ENCODE data around the gene ADK.

Gene ADK

GRCh38 chr10:74674927-74675326 is 523.9 kb downstream of the ADK start:
- DNase-seq (ENCODE audit: low spot score), result no peak

DNA sequence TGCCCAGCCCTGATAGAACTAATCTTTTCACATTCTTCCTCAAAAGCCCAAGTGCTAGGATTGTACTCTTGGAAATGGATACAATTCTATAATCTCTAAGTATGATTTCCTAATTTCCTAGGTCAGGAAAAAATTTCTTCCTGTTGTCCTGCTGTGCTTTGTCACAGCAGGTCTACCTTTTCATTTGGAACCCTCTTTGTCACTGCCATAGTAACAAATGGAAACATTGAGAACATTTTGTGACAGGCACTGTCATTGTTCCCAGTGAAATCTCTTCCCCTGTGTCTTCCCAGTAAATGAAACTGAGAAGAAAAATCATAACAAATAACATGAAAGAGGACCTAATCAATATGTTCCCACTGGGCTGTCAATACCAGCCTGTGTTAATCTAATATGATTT is 524.5 kb downstream of the ADK start:
- no peak for DNase-seq (ENCODE audit: low spot score)

DNA sequence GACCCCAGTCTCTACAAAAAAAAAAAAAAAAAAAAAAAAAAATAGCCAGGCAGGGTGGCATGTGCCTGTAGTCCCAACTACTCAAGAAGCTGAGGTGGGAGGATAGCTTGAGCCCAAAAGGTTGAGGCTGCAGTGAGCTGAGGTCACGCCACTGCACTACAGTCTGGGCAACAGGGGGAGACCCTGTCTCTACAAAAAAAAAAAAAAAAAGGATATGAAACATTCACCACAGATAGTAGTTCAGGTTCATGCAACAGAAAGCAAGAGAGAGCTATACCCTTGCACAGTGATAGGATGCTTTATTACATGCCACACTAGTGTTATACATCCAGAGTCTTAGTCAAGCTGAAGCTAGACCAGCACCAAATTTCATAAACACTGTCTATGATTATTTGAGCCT is 526.9 kb downstream of the ADK start:
- DNase-seq (ENCODE audit: low spot score), result no peak

- DNase-seq (ENCODE audit: low spot score), result no peak
Observed at GRCh38 chr10:74681917-74682627, 531.1 kb downstream of the ADK start.

DNA sequence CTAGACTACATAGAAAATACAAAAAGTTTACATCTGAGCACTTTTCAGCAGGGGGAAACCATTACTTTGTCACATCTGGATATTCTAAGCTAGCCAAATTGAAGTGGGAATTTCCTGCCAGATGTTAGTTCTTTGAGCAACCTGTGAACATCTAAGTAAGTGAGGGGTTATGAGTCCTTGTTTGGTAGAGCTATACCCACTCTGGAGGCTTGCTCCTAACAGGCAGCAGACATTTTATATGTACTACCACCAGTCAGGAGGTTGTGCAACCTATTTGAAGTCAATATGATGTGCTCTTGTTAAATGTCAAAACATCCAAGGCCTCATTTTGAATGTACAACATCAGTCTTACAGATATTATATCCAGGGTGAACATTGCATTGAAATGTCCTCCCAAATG is 532.0 kb downstream of the ADK start:
- no peak for DNase-seq (ENCODE audit: low spot score)

DNA sequence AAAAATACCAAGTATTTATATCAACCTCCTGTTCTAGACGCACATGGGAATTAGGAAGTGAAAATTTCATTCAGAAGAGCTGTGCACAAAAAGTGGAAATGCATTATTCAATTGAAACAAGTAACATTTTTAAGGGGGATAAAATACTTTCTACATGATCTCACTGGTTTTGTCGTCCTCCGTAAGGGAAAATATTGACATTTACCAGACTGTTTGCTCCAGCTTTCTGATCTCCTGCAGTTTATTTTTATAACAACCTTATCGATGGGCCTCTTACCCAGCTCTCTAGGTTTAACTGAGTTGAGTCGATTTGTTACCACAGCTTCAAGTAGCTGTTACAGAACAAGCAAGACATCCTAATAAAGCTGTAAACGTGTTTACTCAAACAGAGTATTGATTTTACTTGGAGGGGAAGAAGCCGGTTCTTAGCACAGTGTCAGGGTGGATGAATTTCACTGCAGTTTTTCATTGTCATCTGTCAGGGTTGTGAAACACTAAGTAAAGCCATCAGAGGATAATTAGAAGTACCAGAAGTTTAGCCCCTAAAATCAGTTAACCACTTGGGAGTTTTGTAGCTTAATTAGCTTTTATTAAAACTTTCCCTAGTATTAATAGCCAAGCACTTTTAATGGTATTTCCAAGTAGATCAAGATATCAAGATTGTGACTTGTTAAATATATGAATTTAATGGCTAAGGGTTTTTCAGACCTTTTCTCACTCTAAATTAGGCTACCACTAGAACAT is 532.8 kb downstream of the ADK start:
- DNase-seq (ENCODE audit: low spot score), result no peak

DNA sequence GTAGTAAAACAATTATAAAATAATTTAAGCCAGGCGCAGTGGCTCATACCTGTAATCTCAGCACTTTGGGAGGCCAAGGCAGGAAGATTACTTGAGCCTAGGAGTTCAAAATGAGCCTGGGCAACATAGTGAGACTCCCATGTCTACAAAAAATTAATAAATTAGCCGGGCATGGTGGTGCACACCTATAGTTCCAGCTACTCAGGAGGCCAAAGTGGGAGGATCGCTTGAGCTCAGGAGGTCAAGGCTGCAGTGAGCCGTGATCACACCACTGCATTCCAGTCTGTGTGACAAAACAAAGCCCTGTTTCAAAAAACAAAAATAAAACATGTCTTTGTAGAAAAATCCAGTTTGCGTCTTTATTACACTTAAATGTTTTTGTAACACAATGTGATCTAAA is 533.4 kb downstream of the ADK start:
- no peak for DNase-seq (ENCODE audit: low spot score)

DNA sequence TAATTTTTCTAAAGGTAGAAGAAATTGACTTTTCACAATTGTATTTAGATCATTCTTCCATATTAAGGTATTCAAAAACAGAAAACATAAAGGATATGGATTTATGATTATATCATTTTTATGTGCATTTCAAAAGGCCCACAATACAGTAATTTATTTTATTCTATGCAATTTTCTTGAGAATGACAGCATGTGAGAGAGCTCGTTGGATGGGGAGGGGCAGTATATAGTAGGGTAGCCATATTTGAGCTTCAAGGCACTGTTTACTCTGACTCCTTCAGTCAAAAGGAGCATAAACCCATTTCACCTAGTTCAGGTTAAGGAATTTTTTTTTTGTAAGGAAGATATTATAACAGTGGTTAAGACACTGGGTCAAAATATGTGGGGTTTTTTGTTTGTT is 534.5 kb downstream of the ADK start:
- DNase-seq (ENCODE audit: low spot score), result no peak

GRCh38 chr10:74690393-74690792 is 539.4 kb downstream of the ADK start:
- no peak for DNase-seq (ENCODE audit: low spot score)

- no peak for DNase-seq (ENCODE audit: low spot score)
Observed at GRCh38 chr10:74691164-74691563, 540.1 kb downstream of the ADK start.

- no peak for DNase-seq (ENCODE audit: low spot score)
Observed at GRCh38 chr10:74704629-74705357, 553.8 kb downstream of the ADK start.

DNA sequence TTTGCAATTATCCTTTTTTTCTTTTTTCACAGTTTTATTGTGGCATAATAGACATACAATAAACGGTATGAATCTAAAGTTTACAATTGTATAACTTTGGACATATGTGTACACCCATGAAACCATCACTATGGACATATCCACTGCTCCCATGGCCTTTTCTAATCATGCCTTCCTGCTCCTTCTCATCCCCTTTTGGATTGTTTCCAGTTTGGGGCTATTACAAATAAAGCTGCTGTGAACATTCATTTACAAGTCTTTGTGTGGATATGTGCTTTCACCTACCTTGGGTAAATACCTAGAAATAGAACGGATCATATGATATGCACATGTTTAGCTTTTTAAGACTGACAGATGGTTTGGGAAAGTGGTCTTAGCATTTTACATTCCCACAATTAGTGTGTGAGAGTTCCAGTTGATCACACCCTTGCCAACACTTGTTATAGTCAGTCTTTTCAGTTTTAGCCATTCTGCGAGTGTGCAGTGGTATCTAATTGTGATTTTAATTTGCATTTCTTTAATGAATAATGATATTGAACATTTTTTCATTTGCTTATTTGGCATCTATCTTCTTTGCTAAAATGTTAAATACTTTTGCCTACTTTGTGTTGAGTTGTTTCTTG is 554.4 kb downstream of the ADK start:
- no peak for DNase-seq (ENCODE audit: low spot score)

DNA sequence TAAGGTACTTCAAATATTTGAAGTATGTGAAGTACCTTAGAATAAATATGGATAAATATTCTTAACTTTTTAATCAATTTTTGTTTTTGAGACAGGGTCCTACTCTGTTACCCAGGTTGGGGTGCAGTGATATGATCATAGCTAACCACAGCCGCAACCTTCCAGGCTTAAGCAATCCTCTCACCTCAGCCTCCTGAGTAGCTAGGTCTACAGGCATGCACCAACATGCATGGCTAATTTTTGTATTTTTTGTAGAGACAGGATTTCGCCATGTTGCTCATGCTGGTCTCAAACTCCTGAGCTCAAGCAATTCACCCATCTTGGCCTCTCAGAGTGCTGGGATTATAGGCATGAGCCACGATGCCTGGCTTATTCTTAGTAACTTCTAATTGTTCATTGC is 555.9 kb downstream of the ADK start:
- no peak for DNase-seq (ENCODE audit: low spot score)

DNA sequence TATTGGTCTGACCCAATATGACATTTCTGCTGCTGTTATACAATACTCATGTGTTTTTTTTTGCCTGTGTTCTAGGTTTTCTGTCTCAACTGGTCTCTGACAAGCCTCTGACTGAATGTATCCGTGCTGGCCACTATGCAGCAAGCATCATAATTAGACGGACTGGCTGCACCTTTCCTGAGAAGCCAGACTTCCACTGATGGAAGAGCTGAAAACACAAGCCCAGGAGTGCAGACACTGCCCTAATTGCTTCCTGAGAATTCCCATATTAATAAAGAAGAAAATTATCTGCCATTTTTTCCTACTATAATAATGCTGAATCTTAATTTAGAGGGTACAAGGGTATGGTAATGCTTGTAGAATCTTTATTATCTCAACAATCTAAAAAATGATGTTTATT is 557.2 kb downstream of the ADK start:
- DNase-seq (ENCODE audit: low spot score), result no peak

DNA sequence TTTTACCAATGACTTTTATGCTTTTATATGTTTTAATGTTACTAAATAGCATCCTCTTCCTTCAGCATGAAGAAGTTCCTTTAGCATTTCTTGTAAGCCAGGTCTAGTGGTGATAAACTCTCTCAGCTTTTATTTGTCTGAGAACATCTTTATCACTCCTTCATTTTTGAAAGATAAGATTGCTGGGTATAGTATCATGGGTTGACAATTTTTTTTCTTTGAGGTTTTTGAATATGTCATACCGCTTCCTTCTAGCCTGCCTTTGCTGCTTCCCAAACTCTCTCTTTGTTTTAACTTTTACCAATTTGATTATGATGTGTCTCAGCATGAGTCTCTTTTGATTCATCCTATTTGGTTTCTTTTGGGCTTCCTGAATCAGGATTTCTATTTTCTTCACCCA is 567.2 kb downstream of the ADK start:
- no peak for DNase-seq (ENCODE audit: low spot score)

- peak; percentile 2 for DNase-seq (ENCODE audit: low spot score)
Observed at GRCh38 chr10:74728225-74728624, 577.2 kb downstream of the ADK start.

GRCh38 chr10:74730246-74730645 is 579.2 kb downstream of the ADK start:
- no peak for DNase-seq (ENCODE audit: low spot score)

DNA sequence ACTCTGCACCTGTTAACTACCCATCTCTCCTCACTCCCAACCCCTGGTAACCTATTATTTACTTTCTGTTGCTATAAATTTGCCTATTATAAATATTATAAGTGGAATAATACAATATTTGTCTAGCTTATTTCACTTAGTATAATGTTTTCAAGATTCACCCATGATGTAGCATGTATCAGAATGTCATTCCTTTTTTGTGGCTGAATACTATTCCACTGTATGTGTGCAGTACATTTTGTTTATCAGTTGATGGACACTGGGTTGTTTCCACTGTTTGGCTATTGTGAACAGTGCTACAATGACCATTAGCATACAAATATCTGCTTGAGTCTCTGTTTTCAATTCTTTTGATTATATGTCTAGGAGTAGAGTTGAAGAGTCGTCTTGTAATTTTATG is 582.6 kb downstream of the ADK start:
- no peak for DNase-seq (ENCODE audit: low spot score)

GRCh38 chr10:74736029-74736428 is 585.0 kb downstream of the ADK start:
- no peak for DNase-seq (ENCODE audit: low spot score)

DNA sequence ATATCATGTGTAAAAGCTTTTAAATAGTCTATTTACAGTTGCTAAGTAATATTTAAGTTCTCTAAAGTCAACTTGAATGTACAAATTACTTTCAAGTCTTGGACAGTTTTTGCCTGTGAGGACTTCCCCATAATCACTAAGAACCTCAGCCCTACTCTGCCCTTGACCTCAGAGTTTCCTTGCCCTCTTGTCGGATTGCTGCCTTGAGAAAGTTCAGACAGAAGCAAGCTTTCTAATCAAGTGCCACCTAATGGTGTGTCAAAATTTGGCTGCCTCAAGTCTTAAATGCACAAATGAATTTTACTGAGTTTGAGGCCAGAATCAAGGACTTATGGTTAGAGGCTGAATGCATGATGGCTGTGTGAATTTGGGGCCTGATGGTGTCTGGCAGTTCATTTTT is 587.0 kb downstream of the ADK start:
- DNase-seq (ENCODE audit: low spot score), result no peak

GRCh38 chr10:74738542-74738941 is 587.5 kb downstream of the ADK start:
- DNase-seq (ENCODE audit: low spot score), result no peak

DNA sequence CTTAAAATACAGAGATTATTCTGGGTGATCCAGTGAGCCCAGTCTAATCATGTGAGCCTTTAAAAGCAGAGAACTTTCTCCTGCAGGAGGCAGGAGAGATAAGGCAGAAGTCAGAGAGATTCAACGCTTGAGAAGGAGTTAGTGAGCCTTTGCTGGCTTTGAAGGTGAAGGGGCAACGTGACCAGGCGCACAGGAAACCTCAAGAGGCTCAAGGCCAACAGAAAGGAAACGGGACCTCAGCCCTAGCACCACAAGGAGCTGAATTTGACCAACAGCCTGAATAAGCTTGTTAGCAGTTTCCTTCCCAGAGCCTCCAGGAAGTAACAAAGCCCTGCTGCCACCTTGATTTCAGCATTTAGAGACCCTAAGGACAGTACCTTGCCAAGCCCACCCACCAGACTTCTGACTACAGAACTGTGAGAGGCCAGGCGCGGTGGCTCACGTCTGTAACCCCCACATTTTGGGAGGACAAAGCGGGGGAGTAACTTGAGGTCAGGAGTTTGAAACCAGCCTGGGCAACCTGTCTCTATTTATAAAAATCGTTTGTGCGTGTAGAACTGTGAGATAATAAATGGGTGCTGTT is 588.1 kb downstream of the ADK start:
- DNase-seq (ENCODE audit: low spot score), result no peak

Measured in kidney tubule cell (primary cell).